GM21515 (cell line): ENCODE measurements around the gene HK1.
"Not testable (repeated sequence)": the region's sequence is repeated elsewhere in the genome, so short reads cannot be mapped to it uniquely, and the experiment has no call there.

Experiments used
- ATAC-seq: cut with Tn5 transposase; IDR thresholded peaks from one replicate; pipeline ENCODE4 v1.9.1; 2021; ENCODE audit not compliant: unreplicated experiment

The HK1 gene

DNA sequence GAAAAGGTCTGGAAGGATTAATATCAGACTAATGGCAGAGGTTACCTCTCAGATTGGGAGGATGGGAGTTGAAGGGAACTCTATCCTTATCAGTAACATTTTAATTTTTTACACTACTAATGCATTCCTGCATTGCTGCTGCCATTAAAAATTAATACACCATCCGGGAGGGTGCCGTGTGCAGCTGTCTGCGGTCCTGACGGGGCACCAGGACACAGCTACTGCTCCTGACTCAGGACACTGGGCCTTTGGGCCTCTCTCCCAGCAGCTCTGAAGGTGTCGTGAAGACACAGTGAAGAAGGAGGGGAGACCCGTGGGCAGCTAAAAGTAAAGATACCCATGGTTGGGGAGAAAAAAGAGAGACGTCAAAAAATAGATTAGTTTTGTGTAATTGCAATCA, 23.4 kb upstream of the HK1 start:
- ATAC-seq, result no peak

- ATAC-seq, result no peak
These were observed 18.6 kb upstream of the HK1 start for GRCh38 chr10:69259547-69260243.

- ATAC-seq, result no peak
These were observed 17.1 kb upstream of the HK1 start for GRCh38 chr10:69261184-69261583.

DNA sequence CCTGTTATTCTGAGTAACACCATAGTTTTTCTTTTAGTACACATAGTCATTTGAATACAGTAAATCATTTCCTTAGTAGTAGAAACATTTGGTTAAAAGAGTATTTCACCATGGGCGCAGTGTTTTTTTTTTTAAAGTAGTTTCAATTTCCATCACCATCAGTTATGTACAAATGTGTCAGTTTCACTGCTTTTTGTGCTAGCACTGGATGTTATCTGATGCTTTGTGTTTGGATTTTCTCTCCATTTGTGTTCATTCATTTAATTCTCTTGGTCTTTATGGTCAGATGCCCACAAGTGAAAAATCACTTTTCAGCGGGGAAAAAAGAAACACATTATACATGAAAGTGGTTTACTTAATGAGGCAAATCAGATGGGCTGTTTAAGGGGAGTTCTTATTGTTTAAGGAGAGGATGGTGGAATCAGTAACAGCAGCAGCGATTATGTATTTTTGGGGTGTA, 16.0 kb upstream of the HK1 start:
- ATAC-seq, result no peak

DNA sequence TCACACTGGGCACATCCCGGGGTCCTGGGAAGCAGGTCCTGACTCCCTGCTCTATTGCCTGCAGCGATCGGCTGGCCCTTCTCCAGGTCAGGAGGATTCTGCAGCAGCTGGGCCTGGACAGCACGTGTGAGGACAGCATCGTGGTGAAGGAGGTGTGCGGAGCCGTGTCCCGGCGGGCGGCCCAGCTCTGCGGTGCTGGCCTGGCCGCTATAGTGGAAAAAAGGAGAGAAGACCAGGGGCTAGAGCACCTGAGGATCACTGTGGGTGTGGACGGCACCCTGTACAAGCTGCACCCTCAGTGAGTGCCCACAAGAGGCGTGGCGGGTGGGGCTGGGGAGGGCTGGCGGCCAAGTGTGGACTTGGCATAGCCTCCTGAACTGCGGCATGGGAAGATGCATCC, 12.8 kb upstream of the HK1 start:
- no peak for ATAC-seq

DNA sequence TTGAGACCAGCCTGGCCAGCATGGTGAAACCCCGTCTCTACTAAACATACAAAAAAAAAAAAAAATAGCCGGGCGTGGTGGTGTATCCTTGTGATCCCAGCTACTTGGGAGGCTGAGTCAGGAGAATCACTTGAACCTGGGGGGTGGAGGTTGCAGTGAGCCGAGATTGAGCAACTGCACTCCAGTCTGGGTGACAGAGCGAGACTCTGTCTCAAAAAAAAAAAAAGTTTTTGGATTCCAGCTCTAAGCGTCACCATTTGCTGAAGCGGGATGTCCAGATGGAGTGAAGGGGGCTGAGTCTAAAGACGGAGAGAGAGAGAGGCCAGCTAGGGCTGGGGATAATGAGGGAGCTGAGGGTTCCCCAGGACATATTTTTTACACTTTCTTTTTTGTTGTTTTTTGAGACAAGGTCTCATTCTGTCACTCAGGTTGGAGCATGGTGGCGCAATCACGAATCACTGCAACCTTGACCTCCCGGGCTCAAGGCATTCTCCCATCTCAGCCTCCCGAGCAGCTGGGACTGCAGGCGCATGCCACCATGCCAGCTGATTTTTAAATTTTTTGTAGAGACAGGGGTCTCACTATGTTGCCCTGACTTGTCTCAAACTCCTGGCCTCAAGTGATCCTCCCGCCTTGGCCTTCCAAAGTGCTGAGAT, 9.4 kb upstream of the HK1 start:
- ATAC-seq, result no peak

GRCh38 chr10:69269761-69270160, 8.5 kb upstream of the HK1 start:
- no peak for ATAC-seq

DNA sequence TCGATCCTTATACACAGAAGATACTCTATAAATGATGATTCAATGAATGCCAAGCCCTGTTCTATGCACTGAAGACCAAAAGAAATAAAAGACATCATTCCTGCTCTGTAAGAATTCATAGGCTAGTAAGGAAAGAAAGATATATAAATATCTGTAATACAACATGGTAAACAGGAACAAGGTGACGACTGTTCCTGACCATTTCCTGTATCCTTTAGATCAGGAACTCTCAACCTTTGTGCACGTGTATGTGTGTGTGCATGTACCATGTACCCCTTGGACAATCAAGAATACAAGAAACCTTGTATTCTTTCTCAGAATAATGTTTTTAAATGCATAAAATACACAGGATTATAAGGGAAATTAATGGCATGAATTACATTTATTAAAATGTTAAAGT, 7.3 kb upstream of the HK1 start:
- ATAC-seq, result no peak

- no peak for ATAC-seq
These were observed 5.7 kb upstream of the HK1 start for GRCh38 chr10:69272624-69273023.

GRCh38 chr10:69275444-69275843, 2.9 kb upstream of the HK1 start:
- no peak for ATAC-seq

- ATAC-seq, result no peak
These were observed 1.8 kb upstream of the HK1 start for GRCh38 chr10:69276503-69276902.

GRCh38 chr10:69279110-69279509, 814 bp downstream of the HK1 start:
- no peak for ATAC-seq

DNA sequence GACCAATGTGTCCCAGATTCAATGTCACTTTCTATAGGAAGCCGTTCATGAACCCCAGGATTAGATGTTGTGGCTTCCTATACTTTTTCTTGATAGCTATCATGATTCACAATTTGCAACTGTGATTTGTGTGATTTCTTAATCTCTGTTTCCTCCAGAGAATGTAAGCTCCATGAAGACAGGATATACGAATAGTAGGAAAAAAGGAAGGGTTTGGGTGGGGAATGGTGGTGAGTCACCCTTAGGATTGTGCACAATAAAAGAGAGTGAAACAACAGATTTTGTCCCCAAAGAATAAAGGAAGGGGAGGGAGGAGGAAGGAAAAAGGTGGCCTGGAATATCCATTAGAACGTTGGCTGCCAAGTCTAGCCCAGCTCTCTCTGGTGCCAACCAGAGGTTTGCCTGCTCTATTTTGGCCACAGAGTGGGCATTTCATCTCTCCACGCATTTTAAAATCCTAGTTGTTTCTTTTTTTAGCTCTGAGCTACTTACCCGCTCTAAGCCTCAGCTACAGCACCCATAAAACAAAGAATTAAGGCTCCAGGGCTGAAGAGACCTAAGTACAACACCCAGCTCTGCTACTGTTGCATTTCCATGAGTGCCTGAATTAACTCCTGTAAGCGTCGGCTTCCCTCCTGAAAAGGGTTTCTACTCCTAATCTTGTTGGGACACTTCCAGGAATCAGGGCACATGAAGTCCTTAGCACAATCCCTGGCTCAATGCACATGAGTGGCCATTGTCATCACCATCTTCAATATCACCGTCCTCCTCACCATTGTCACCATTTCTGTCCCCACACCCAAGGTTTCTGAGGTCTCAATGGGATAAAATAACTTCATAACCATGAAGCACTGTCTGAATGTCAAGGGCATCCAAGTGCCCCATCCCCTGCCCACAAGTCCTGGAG, 3.5 kb downstream of the HK1 start:
- ATAC-seq, result no peak

GRCh38 chr10:69284402-69284801, 6.1 kb downstream of the HK1 start:
- not testable (repeated sequence) for ATAC-seq

- ATAC-seq, result no peak
These were observed 7.4 kb downstream of the HK1 start for GRCh38 chr10:69285699-69286098.

DNA sequence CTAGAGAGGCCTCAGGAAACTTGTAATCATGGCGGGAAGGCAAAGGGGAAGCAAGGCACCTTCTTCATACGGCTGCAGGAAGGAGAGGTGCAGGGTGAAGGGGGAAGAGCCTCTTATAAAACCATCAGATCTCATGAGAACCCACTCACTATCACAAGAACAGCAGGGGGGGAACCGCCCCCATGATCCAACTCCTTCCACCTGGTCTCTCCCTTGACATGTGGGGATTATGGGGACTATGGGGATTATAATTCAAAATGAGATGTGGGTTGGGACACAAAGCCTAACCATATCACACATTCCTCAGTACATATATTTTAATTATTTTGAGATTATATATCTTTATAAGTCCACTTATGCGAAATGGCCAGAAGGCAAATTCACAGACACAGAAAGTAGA, 8.9 kb downstream of the HK1 start:
- ATAC-seq, result no peak

DNA sequence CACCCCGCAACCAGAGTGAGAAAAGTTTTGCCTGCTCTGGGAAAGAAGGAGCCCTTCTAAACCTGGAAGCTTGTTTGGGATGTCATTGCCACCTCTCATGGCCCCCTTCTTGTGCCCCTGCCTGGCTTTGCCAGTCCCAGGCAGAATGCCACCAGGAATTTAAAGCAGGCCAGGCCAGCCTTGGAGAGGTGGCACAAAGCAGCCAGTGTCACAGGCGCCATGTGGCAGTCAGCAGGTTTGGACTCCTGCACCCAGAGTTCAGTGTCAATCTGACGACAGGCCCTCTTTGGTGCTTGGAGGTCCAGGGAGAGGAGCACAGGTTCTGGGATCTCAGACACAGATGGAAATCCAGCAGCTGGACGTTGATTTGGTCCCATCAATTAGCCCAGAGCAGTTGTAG, 12.7 kb downstream of the HK1 start:
- no peak for ATAC-seq

DNA sequence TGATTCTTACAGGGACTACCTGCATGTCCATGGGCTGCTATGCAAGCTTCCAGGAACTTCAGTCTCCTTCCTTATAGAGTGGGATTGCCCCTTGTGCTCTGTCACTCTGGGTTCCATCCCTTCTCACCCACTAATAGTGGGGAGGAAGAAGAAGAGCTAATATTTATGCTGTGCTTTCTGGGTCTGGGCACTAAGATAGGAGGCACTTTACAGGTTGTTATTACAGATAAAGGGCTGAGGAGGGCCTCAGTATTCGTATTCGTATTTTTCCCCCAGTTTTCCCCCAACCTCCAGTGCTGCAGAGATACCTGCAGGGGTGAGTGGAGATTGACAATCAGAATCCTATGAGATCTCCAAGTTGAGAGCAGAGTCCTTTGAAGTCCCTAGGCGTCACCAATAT, 14.2 kb downstream of the HK1 start:
- ATAC-seq, result no peak

- ATAC-seq, result no peak
These were observed 16.8 kb downstream of the HK1 start for GRCh38 chr10:69295027-69295636.

DNA sequence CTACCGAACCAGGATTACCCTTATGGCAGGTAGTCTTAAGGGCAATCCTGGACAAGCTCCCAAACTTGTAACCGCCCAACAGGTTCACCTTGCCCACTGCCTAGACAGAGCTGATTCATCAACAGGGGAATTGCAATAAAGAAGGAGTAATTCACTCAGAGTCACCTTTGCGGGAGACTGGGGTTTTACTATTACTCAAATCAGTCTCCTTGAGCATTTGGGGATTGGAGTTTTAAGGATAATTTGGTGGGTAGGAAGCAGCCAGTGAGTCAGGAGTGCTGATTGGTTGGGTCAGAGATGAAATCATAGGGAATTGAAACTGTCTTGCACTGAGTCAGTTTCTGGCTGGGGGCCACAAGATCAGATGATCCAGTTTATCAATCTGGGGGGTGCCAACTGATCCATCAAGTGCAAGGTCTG, 25.3 kb downstream of the HK1 start:
- ATAC-seq, result no peak

GRCh38 chr10:69306421-69306820, 28.1 kb downstream of the HK1 start:
- no peak for ATAC-seq
